Lower lobe of right lung (tissue), 2 donors: ENCODE data around the gene FSIP1. TPM values are rescaled to one million over a fixed set of nuclear protein-coding genes. Genes with fewer than 3 reads are reported as not detected.

Experiments
- ATAC-seq, 2 donors: fragments of 200-7000 bp; cut with Tn5 transposase; one replicate each; pipeline ENCODE4 v1.9.1; 2020 to 2022; ENCODE audit warnings: mild to moderate bottlenecking in 2 of 2, moderate library complexity in 2 of 2
- DNase-seq: peaks from one replicate; pipeline ENCODE4 v3.0.0-alpha.2; 2020
- H3K27ac ChIP-seq: fragments of 200-600 bp; one replicate; pipeline ENCODE4 v1.8.0; 2022
- H3K27me3 ChIP-seq: fragments of 200-600 bp; one replicate; pipeline ENCODE4 v1.8.0; 2022; ENCODE audit warnings: low read depth
- H3K36me3 ChIP-seq: fragments of 200-600 bp; one replicate; pipeline ENCODE4 v1.8.0; 2022; ENCODE audit warnings: mild to moderate bottlenecking
- H3K4me1 ChIP-seq: fragments of 200-600 bp; one replicate; pipeline ENCODE4 v1.8.0; 2022
- H3K4me3 ChIP-seq: fragments of 200-600 bp; one replicate; pipeline ENCODE4 v1.8.0; 2022; ENCODE audit warnings: mild to moderate bottlenecking
- H3K9me3 ChIP-seq: fragments of 200-600 bp; one replicate; pipeline ENCODE4 v1.8.0; 2022
- CTCF ChIP-seq: fragments of 200-600 bp; IDR thresholded peaks from one replicate; pipeline ENCODE4 v1.8.0; 2022; ENCODE audit warnings: antibody characterized with exemption, mild to moderate bottlenecking
- intact Hi-C: fragments of 100-400 bp; cut with DNase I; formaldehyde crosslinking; loops from one replicate; pipeline ENCODE4 v1.11.0; 2022
- total RNA-seq: library from RNA; stranded (reverse); fragmentation: NEBNext Ultra II Directional; extraction: Animal tissue kit (Norgen Biotek cat#: 25700); gene quantifications from one replicate; pipeline ENCODE4 v1.2.1, GENCODE V29; 2021
- donor health status: DM: no; HTN: yes; CAD: no; lungs with severe emphysema.

FSIP1 gene
- total RNA-seq, 1 donor from 2014 or later, result 2.0 TPM

GRCh38 chr15:39704235-39704634 is 78.4 kb downstream of the FSIP1 start:
- DNase-seq, result no peak
- TF ChIP-seq CTCF, result no peak
- H3K27me3 ChIP-seq, result no peaks in the 10 kb centered on the region

DNA sequence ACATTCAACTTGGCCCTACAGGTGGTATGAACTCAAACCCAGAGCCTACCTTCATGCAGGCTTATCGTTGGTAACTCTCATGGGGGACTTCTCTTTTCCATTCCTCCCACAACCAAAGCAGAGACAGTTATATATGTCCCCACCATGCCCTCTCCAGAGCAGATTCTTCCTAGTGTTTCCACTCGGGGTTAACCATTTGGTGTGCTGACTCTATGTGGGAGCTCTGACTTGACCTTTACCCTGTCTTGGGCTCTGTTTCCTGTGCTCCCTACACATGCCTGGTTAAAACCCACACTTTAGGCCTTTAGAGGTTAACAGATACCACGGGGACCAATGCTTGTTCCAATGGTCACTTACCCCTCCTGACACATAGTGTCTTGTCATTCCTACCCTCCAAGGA is 80.7 kb downstream of the FSIP1 start:
- Histone ChIP-seq H3K4me3 (no peak overlapping the region), H3K27ac (no peak overlapping the region), H3K4me1 (no peaks in the 10 kb centered on the region), H3K9me3 (no peaks in the 10 kb centered on the region), H3K36me3 (no peaks in the 10 kb centered on the region), H3K27me3 (no peaks in the 10 kb centered on the region)
- TF ChIP-seq CTCF, result no peak
- intact Hi-C loops, result no loop called here
- DNase-seq (no peak), ATAC-seq (no peak)

More at GRCh38 chr15:39704235-39704634, 78.4 kb downstream of the FSIP1 start:
- intact Hi-C loops, result no loop called here
- ATAC-seq, result no peak
- H3K27ac ChIP-seq, result no peak overlapping the region
- H3K4me1 ChIP-seq, result no peaks in the 10 kb centered on the region
- H3K4me3 ChIP-seq, result no peak overlapping the region
- H3K9me3 ChIP-seq, result no peaks in the 10 kb centered on the region
- no peaks in the 10 kb centered on the region for H3K36me3 ChIP-seq

- Histone ChIP-seq H3K9me3 (no peaks in the 10 kb centered on the region), H3K4me1 (no peaks in the 10 kb centered on the region), H3K27me3 (no peaks in the 10 kb centered on the region), H3K27ac (no peak overlapping the region), H3K36me3 (no peaks in the 10 kb centered on the region), H3K4me3 (no peak overlapping the region)
- intact Hi-C loops, result no loop called here
- no peak for TF ChIP-seq CTCF
- no peak for ATAC-seq
- DNase-seq, result no peak
These were observed 82.3 kb downstream of the FSIP1 start for GRCh38 chr15:39700375-39700700.

DNA sequence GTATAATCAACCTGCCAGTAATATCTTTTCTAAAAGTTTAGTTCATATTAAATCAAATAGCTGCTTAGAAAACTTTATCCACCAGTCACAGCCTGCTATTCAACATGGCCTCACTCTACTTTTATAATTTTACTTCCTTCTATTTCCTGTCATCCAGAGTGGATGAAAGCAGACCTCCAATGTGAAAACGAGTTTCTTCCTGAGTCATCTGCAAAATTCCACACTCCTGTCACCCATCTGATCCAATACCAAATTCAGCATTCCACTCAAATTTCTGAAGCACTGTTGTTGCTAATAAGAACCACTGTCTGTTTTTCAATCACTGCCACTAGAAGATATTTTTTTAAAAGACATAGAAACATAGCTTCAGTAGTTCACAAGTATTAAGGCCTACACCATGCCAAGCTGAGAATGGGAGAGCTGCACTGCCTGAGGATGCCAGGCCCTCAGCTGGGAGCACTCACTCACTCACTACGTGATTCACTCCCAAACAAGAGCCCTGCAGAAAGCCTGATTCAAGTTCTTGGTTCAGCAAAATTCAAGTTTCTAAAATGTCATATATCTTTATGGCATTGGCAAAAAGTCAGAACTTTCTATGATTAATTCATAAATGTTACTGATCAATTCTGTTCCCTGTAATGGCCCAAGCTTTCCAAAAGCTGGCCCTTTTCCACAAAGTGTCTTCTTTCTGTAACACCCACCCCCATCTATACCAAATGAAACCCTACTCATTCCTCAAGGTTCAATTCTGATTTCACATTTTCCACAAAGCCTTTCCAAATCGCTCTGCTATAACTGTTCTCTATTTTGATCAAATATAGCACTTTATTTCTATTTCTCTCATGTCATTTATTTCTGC is 82.9 kb downstream of the FSIP1 start:
- TF ChIP-seq CTCF, result no peak
- DNase-seq (no peak), ATAC-seq (no peak)
- Histone ChIP-seq H3K4me3 (no peak overlapping the region), H3K4me1 (no peaks in the 10 kb centered on the region), H3K9me3 (no peaks in the 10 kb centered on the region), H3K36me3 (no peaks in the 10 kb centered on the region), H3K27ac (no peak overlapping the region), H3K27me3 (no peaks in the 10 kb centered on the region)
- intact Hi-C loops, result no loop called here

- no peak for TF ChIP-seq CTCF
- DNase-seq (no peak), ATAC-seq (peak; percentile 62 to 86)
- Histone ChIP-seq H3K4me3 (no peak overlapping the region), H3K36me3 (no peaks in the 10 kb centered on the region), H3K27ac (no peak overlapping the region), H3K4me1 (no peaks in the 10 kb centered on the region), H3K9me3 (no peaks in the 10 kb centered on the region), H3K27me3 (no peaks in the 10 kb centered on the region)
- intact Hi-C loops, result no loop called here
These were observed 83.9 kb downstream of the FSIP1 start for GRCh38 chr15:39698444-39699390.
